DOHH2 (cell line): ENCODE data around the gene ACSF3.

Source experiments
- H3F3A ChIP-seq: fragments of 200-600 bp; sonication (generic), shearing (Covaris generic); 2 replicates; pipeline ENCODE4 v1.6.0; 2016; ENCODE audit warnings: antibody characterized with exemption, mild to moderate bottlenecking; ENCODE audit not compliant: control insufficient read depth, insufficient read depth
- H3K27ac ChIP-seq: fragments of 200-600 bp; sonication (generic); 2 replicates; pipeline ENCODE4 v1.5.1; 2014; ENCODE audit warnings: low read depth, mild to moderate bottlenecking, low read length, moderate library complexity
- H3K27me3 ChIP-seq: fragments of 200-600 bp; sonication (generic); 2 replicates; pipeline ENCODE4 v1.6.1; 2014; ENCODE audit warnings: mild to moderate bottlenecking, low read length, mixed read lengths; ENCODE audit not compliant: control insufficient read depth
- H3K36me3 ChIP-seq: fragments of 200-600 bp; sonication (generic); 2 replicates; pipeline ENCODE4 v1.6.1; 2014; ENCODE audit warnings: mild to moderate bottlenecking, low read length, moderate library complexity, mixed read lengths; ENCODE audit not compliant: control insufficient read depth
- H3K4me1 ChIP-seq: fragments of 200-600 bp; sonication (generic); 2 replicates; pipeline ENCODE4 v1.6.1; 2014; ENCODE audit warnings: mild to moderate bottlenecking, low read length, mixed read lengths; ENCODE audit not compliant: control insufficient read depth
- H3K4me2 ChIP-seq: fragments of 200-600 bp; sonication (generic); 2 replicates; pipeline ENCODE4 v1.6.0; 2014; ENCODE audit warnings: mild to moderate bottlenecking, low read length, moderate library complexity
- H3K4me3 ChIP-seq: fragments of 200-600 bp; sonication (generic); 2 replicates; pipeline ENCODE4 v1.5.1; 2014; ENCODE audit warnings: mild to moderate bottlenecking, low read length, mixed read lengths
- H3K79me2 ChIP-seq: fragments of 200-600 bp; sonication (generic); 2 replicates; pipeline ENCODE4 v1.6.1; 2014; ENCODE audit warnings: mild to moderate bottlenecking, low read length, mixed read lengths; ENCODE audit not compliant: control insufficient read depth
- H3K9me2 ChIP-seq: fragments of 200-600 bp; sonication (generic); replicated peaks from 2 replicates; pipeline ENCODE4 v1.6.1; 2014; ENCODE audit warnings: mild to moderate bottlenecking, low read length, mixed read lengths; ENCODE audit not compliant: control insufficient read depth
- H3K9me3 ChIP-seq: fragments of 200-600 bp; sonication (generic); 2 replicates; pipeline ENCODE4 v1.6.1; 2014; ENCODE audit warnings: antibody characterized with exemption, low read length, mixed read lengths; ENCODE audit not compliant: control insufficient read depth, insufficient read depth
- H4K20me1 ChIP-seq: fragments of 200-600 bp; sonication (generic); 2 replicates; pipeline ENCODE4 v1.6.0; 2014; ENCODE audit warnings: low read depth, mild to moderate bottlenecking, antibody characterized with exemption, low read length, moderate library complexity; ENCODE audit not compliant: control insufficient read depth, insufficient read depth
- EZH2phosphoT487 ChIP-seq: fragments of 200-600 bp; sonication (generic); IDR thresholded peaks from 2 replicates; pipeline ENCODE4 v1.6.1; 2017; ENCODE audit warnings: borderline replicate concordance, mild to moderate bottlenecking, antibody characterized with exemption, low read length, moderate library complexity, mixed read lengths
- TF ChIP-seq, protein P1 (sequence below): fragments of 200-600 bp; sonication (generic); IDR thresholded peaks from one replicate; pipeline ENCODE4 v1.5.1; 2014; ENCODE audit warnings: antibody characterized with exemption, mild to moderate bottlenecking, low read depth, low read length; ENCODE audit not compliant: poor library complexity, severe bottlenecking

Gene ACSF3

GRCh38 chr16:89166696-89167424 is 73.2 kb downstream of the ACSF3 start:
- Histone ChIP-seq H3K4me1 (peaks cover 49% of the 10 kb centered on the region), H3K27ac (no peak overlapping the region), H3K79me2 (no peaks in the 10 kb centered on the region), H3F3A (0 out of 2 replicates have a peak, but pooled peaks cover 2% of the 10 kb centered on the region), H3K9me2 (no peaks in the 10 kb centered on the region), H3K27me3 (peaks cover 15% of the 10 kb centered on the region), H3K4me3 (peak overlapping the region; percentile 47; the same call in 1 of the 2 replicates), H3K9me3 (no peaks in the 10 kb centered on the region), H3K36me3 (no peaks in the 10 kb centered on the region), H3K4me2 (peak overlapping the region; percentile 69), H4K20me1 (no peaks in the 10 kb centered on the region)
- TF ChIP-seq, protein P1, sequence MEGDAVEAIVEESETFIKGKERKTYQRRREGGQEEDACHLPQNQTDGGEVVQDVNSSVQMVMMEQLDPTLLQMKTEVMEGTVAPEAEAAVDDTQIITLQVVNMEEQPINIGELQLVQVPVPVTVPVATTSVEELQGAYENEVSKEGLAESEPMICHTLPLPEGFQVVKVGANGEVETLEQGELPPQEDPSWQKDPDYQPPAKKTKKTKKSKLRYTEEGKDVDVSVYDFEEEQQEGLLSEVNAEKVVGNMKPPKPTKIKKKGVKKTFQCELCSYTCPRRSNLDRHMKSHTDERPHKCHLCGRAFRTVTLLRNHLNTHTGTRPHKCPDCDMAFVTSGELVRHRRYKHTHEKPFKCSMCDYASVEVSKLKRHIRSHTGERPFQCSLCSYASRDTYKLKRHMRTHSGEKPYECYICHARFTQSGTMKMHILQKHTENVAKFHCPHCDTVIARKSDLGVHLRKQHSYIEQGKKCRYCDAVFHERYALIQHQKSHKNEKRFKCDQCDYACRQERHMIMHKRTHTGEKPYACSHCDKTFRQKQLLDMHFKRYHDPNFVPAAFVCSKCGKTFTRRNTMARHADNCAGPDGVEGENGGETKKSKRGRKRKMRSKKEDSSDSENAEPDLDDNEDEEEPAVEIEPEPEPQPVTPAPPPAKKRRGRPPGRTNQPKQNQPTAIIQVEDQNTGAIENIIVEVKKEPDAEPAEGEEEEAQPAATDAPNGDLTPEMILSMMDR: no peak
- TF ChIP-seq EZH2phosphoT487: no peak

- no peaks in the 10 kb centered on the region for H3K9me2 ChIP-seq
- no peak overlapping the region for H3K27ac ChIP-seq
- peaks cover 21% of the 10 kb centered on the region for H3K27me3 ChIP-seq
- H3K9me3 ChIP-seq: no peaks in the 10 kb centered on the region
- 0 out of 2 replicates have a peak, but pooled peaks cover 2% of the 10 kb centered on the region for H3F3A ChIP-seq
- no peaks in the 10 kb centered on the region for H3K36me3 ChIP-seq
- peaks cover 50% of the 10 kb centered on the region for H3K4me1 ChIP-seq
- H3K4me3 ChIP-seq: peak overlapping the region; percentile 47; the same call in 1 of the 2 replicates
- no peaks in the 10 kb centered on the region for H3K79me2 ChIP-seq
- TF ChIP-seq, protein P1: peak; percentile 83
- TF ChIP-seq EZH2phosphoT487: no peak
- no peaks in the 10 kb centered on the region for H4K20me1 ChIP-seq
- H3K4me2 ChIP-seq: peak overlapping the region; percentile 69
Observed at GRCh38 chr16:89167425-89167941, 73.8 kb downstream of the ACSF3 start.

GRCh38 chr16:89168381-89169189 is 74.9 kb downstream of the ACSF3 start:
- no peaks in the 10 kb centered on the region for H3F3A ChIP-seq
- H3K9me2 ChIP-seq: no peaks in the 10 kb centered on the region
- peaks cover 50% of the 10 kb centered on the region for H3K4me1 ChIP-seq
- no peak overlapping the region for H3K27ac ChIP-seq
- H3K36me3 ChIP-seq: no peaks in the 10 kb centered on the region
- H3K4me2 ChIP-seq: no peak overlapping the region
- no peaks in the 10 kb centered on the region for H3K9me3 ChIP-seq
- H3K4me3 ChIP-seq: no peak overlapping the region
- peaks cover 32% of the 10 kb centered on the region for H3K27me3 ChIP-seq
- TF ChIP-seq, protein P1: peak; percentile 51
- TF ChIP-seq EZH2phosphoT487: no peak
- no peaks in the 10 kb centered on the region for H3K79me2 ChIP-seq
- no peaks in the 10 kb centered on the region for H4K20me1 ChIP-seq
